HCT116 (cell line): Measurements from ENCODE around the gene P4HTM. TPM values are rescaled to one million over a fixed set of nuclear protein-coding genes. Genes with fewer than 3 reads are reported as not detected.

Experiments used
- ATAC-seq: fragments of 200-7000 bp; cut with Tn5 transposase; 2 replicates; pipeline ENCODE4 v1.9.1; 2020; ENCODE audit warnings: mild to moderate bottlenecking, moderate library complexity
- BruUV-seq: library from RNA; stranded (reverse); fragments of 400-500 nt; replicated peaks from 2 replicates; lab custom pipeline; 2021; lab: Mats Ljungman, UMichigan
- CTCF ChIA-PET: fragments of 300-600 bp; sonication (Branson Sonifier 250); formaldehyde crosslinking; loops from one replicate; lab custom pipeline; 2021; ENCODE audit warnings: antibody characterized with exemption; lab: Charles Lee
- POLR2A ChIA-PET: fragments of 300-600, 350-600 bp; sonication (Branson Sonifier 250); formaldehyde crosslinking; loops from one replicate; lab custom pipeline; 2021; ENCODE audit warnings: antibody characterized with exemption; lab: Charles Lee
- RAD21 ChIA-PET, 2 experiments: fragments of 300-600 bp; sonication (Branson Sonifier 250); formaldehyde crosslinking; loops; one replicate each; lab custom pipeline; 2023; ENCODE audit warnings: low total read pairs in 2 of 2; ENCODE audit not compliant: uncharacterized antibody in 2 of 2, unreplicated experiment in 2 of 2, low non-redundant PET in 1 of 2; lab: Charles Lee
- DNase-seq: peaks from one replicate; pipeline ENCODE4 v3.0.0-alpha.2; 2010; ENCODE audit warnings: low read depth, low spot score
- H2AFZ ChIP-seq: fragments of 200-600 bp; shearing (Covaris generic), sonication (generic); 2 replicates; pipeline ENCODE4 v1.6.1; 2017; ENCODE audit warnings: low read depth, mixed run types, mixed read lengths, antibody characterized with exemption, low read length; ENCODE audit not compliant: poor library complexity, severe bottlenecking
- H3K27ac ChIP-seq: 2 replicates; pipeline ENCODE4 v1.5.1; 2012; ENCODE audit warnings: low read depth, low read length
- H3K27me3 ChIP-seq: fragments of 200-600 bp; sonication (generic); 2 replicates; pipeline ENCODE4 v1.6.1; 2016; ENCODE audit warnings: mixed run types, low read length, mixed read lengths; ENCODE audit not compliant: insufficient read depth
- H3K36me3 ChIP-seq, 2 experiments: fragments of 200-500 bp in 1 of 2; fragments of 200-600 bp in 1 of 2; sonication (Bioruptor generic) in 1 of 2; sonication (generic) in 1 of 2; 2 replicates each; pipeline versions ENCODE4 v1.5.1 to v1.6.1; 2014 to 2016; ENCODE audit warnings: low read length in 2 of 2, inconsistent platforms in 1 of 2, mixed read lengths in 1 of 2, mixed run types in 1 of 2; ENCODE audit not compliant: insufficient read depth in 2 of 2, control insufficient read depth in 1 of 2
- H3K4me1 ChIP-seq, 2 experiments: fragments of 200-600 bp in 1 of 2; sonication (generic) in 1 of 2; 2 replicates each; pipeline versions ENCODE4 v1.5.1 to v1.6.1; 2012 to 2017; ENCODE audit warnings: low read length in 2 of 2, inconsistent platforms in 1 of 2, mild to moderate bottlenecking in 1 of 2, mixed read lengths in 1 of 2, mixed run types in 1 of 2, moderate library complexity in 1 of 2; ENCODE audit not compliant: insufficient read depth in 2 of 2, control insufficient read depth in 1 of 2
- H3K4me2 ChIP-seq: fragments of 200-600 bp; sonication (generic); 2 replicates; pipeline ENCODE4 v1.6.1; 2017; ENCODE audit warnings: mixed run types, low read length, mixed read lengths
- H3K4me3 ChIP-seq, 2 experiments: fragments of 200-600 bp in 1 of 2; sonication (generic) in 1 of 2; replicated peaks in 1 of 2; 2 replicates each; pipeline ENCODE4 v1.5.1; 2011 to 2016; ENCODE audit warnings: low read length in 2 of 2, control low read depth in 1 of 2, low read depth in 1 of 2, mild to moderate bottlenecking in 1 of 2, mixed read lengths in 1 of 2, mixed run types in 1 of 2
- H3K79me2 ChIP-seq: fragments of 200-600 bp; sonication (generic); 2 replicates; pipeline ENCODE4 v1.6.1; 2017; ENCODE audit warnings: mild to moderate bottlenecking, mixed run types, low read length, moderate library complexity, mixed read lengths; ENCODE audit not compliant: insufficient read depth
- H3K9ac ChIP-seq: fragments of 200-600 bp; sonication (generic); 2 replicates; pipeline ENCODE4 v1.6.1; 2016; ENCODE audit warnings: low read length, mixed read lengths
- H3K9me2 ChIP-seq: fragments of 200-600 bp; sonication (generic), shearing (Covaris generic); 2 replicates; pipeline ENCODE4 v1.6.1; 2017; ENCODE audit warnings: mixed run types, mild to moderate bottlenecking, moderate library complexity; ENCODE audit not compliant: insufficient read depth
- H3K9me3 ChIP-seq, 2 experiments: fragments of 200-500 bp in 1 of 2; fragments of 200-600 bp in 1 of 2; sonication (Bioruptor generic) in 1 of 2; sonication (generic) in 1 of 2; 2 replicates each; pipeline ENCODE4 v1.6.1; 2014 to 2017; ENCODE audit warnings: low read length in 2 of 2, mixed read lengths in 2 of 2, inconsistent platforms in 1 of 2, low read depth in 1 of 2, mild to moderate bottlenecking in 1 of 2, mixed run types in 1 of 2, moderate library complexity in 1 of 2; ENCODE audit not compliant: control insufficient read depth in 1 of 2, insufficient read depth in 1 of 2
- H4K20me1 ChIP-seq: fragments of 200-600 bp; sonication (generic), shearing (Covaris generic); 2 replicates; pipeline ENCODE4 v1.6.1; 2017; ENCODE audit warnings: mixed run types, mild to moderate bottlenecking, moderate library complexity; ENCODE audit not compliant: insufficient read depth
- ATF3 ChIP-seq: IDR thresholded peaks from 2 replicates; pipeline ENCODE4 v1.6.1; 2012
- CBX3 ChIP-seq: IDR thresholded peaks from 2 replicates; pipeline ENCODE4 v1.6.1; 2012; ENCODE audit warnings: low read depth
- CEBPB ChIP-seq: IDR thresholded peaks from 2 replicates; pipeline ENCODE4 v1.6.1; 2012; ENCODE audit warnings: low read depth
- CTCF ChIP-seq, 3 experiments: fragments of 200-600 bp in 1 of 3; sonication (generic) in 1 of 3; IDR thresholded peaks in 2 of 3; conservative IDR thresholded peaks in 1 of 3; 2 replicates each; pipeline ENCODE4 v1.5.1; 2012 to 2017; ENCODE audit warnings: low read depth in 2 of 3, low read length in 2 of 3, antibody characterized with exemption in 1 of 3, borderline replicate concordance in 1 of 3, control low read depth in 1 of 3, mild to moderate bottlenecking in 1 of 3, mixed read lengths in 1 of 3, mixed run types in 1 of 3, moderate library complexity in 1 of 3; ENCODE audit not compliant: insufficient read depth in 1 of 3
- EZH2 ChIP-seq: fragments of 200-600 bp; sonication (generic); IDR thresholded peaks from 2 replicates; pipeline ENCODE4 v1.6.1; 2017; ENCODE audit warnings: antibody characterized with exemption, mixed run types
- FOSL1 ChIP-seq: IDR thresholded peaks from 2 replicates; pipeline ENCODE4 v1.6.1; 2012; ENCODE audit warnings: low read depth
- MAX ChIP-seq: IDR thresholded peaks from 2 replicates; pipeline ENCODE4 v1.6.1; 2012
- POLR2A ChIP-seq: IDR thresholded peaks from 2 replicates; pipeline ENCODE4 v1.7.0; 2011; ENCODE audit warnings: borderline replicate concordance; ENCODE audit not compliant: insufficient read depth, insufficient read length; ENCODE audit errors: extremely low read depth
- REST ChIP-seq: IDR thresholded peaks from 2 replicates; pipeline ENCODE4 v1.6.1; 2012; ENCODE audit warnings: low read depth
- SP1 ChIP-seq: IDR thresholded peaks from 2 replicates; pipeline ENCODE4 v1.6.1; 2012; ENCODE audit warnings: low read depth
- TCF7L2 ChIP-seq: IDR thresholded peaks from 2 replicates; pipeline ENCODE4 v1.7.0; 2011; ENCODE audit warnings: borderline replicate concordance, inconsistent platforms; ENCODE audit not compliant: insufficient read depth, insufficient read length; ENCODE audit errors: extremely low read depth
- YY1 ChIP-seq: IDR thresholded peaks from 2 replicates; pipeline ENCODE4 v1.6.1; 2011; ENCODE audit warnings: low read length, low read depth, moderate library complexity, mild to moderate bottlenecking; ENCODE audit not compliant: insufficient replicate concordance; ENCODE audit errors: extremely low read depth
- ZFX ChIP-seq: fragments of 450-650 bp; IDR thresholded peaks from 2 replicates; pipeline ENCODE4 v1.6.1; 2017
- intact Hi-C: fragments of 100-400 bp; cut with micrococcal nuclease; formaldehyde crosslinking; loops from 2 replicates; pipeline ENCODE4 v1.10.0; 2022
- total RNA-seq: library from RNA; stranded (reverse); gene quantifications from one replicate; pipeline ENCODE4 v1.2.1, GENCODE V29; 2021; ENCODE audit not compliant: unreplicated experiment

Gene P4HTM
- total RNA-seq, 1 experiment from 2014 or later = 60.5 TPM

- ChIA-PET CTCF (no interaction called here), POLR2A (no interaction called here)
Observed at GRCh38 chr3:48982016-48982415, 8.0 kb upstream of the P4HTM start.

More at GRCh38 chr3:48982016-48982415, 8.0 kb upstream of the P4HTM start:
- Histone ChIP-seq H3K27ac (no peak overlapping the region), H3K9me2 (no peaks in the 10 kb centered on the region), H2AFZ (no peak overlapping the region), H3K4me3 (no peak overlapping the region), H3K27me3 (no peaks in the 10 kb centered on the region), H3K36me3 (peaks cover 41 to 51% of the 10 kb centered on the region in 2 experiments), H3K4me2 (no peak overlapping the region), H3K9ac (no peak overlapping the region), H3K79me2 (peaks cover 4% of the 10 kb centered on the region; the same call in 1 of the 2 replicates), H3K4me1 (no peaks in the 10 kb centered on the region), H3K9me3 (no peaks in the 10 kb centered on the region), H4K20me1 (no peaks in the 10 kb centered on the region)
- intact Hi-C loops = no loop called here
- RAD21 ChIA-PET = no interaction called here
- TF ChIP-seq CTCF (IDR thresholded peaks at IDR 0.05 in 2 of 3, conservative IDR thresholded peaks at IDR 0.05 in 1 of 3; ENCODE audit: borderline replicate concordance in 1 of 3, insufficient read depth in 1 of 3, low read depth in 2 of 3, low read length in 2 of 3) (no peak), CBX3 (no peak), SP1 (no peak), FOSL1 (no peak), POLR2A (no peak), TCF7L2 (no peak), REST (no peak), CEBPB (no peak), ATF3 (no peak), ZFX (no peak), EZH2 (no peak), MAX (no peak), YY1 (no peak)
- no TSS peak for BruUV-seq
- no peak for DNase-seq
- ATAC-seq = no peak
